Hippocampal formation (tissue), 2 donors: ENCODE data around the gene SFRP2.

Experiments
- DNase-seq, 2 donors: peaks; one replicate each; lab custom pipeline; 2025; lab: John Stamatoyannopoulos, UW

Gene SFRP2

DNA sequence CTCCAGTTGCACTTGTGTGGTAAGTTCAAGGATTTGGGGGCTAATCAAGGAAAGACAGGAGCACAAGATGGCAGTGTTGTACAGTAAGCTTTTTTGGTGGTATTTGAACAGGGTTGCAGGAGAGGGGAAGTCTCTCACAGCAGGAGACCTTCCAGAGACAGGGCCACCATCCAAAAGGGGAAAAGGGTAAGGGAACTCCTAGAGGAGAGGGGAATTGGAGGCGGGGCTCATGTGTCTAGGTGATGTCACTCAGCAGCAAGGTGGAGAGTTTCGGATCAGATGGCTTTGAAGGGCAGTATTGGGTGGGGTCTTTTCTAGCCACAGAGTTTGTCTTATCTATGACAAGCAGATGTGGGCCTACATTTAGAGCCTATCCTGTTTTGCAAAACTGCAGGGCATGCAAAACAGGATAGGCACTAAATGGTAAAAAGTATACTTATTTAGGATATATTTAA lies 15.6 kb downstream of the SFRP2 start:
- no peak for DNase-seq

DNA sequence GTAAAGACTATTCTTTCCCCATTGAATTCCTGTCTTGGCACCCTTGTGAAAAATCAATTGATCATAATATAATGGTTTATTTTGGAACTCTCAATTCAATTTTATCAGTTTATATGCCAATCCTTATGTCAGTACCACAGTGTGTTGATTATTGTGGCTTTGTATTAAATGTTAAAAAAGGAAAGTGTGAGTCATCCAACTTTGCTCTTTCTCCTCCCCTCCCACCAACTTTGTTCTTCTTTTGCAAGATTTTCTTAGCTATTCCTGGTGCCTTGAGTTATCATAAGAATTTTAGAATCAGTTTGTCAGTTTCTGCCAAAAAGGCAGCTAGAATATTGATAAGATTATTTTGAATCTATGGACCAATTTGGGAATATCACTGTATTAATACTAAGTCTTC lies 17.8 kb downstream of the SFRP2 start:
- no peak for DNase-seq

DNA sequence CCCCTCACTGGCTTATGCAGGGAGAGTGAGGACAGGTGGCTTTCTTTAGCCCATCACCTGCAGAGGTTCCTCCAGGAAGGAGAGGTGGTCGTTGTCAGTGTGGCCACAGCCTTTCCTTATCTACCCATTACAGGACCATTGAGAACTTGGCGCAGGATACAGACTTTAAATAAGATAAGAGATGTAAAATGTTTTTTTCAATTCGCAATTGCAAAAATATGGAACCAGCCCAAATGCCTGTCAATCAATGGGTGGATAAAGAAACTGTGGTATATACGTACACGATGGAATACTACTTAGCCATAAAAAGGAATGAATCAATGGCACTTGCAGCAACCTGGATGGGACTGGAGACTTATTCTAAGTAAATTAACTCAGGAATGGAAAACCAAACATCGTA lies 22.1 kb downstream of the SFRP2 start:
- DNase-seq: no peak

DNA sequence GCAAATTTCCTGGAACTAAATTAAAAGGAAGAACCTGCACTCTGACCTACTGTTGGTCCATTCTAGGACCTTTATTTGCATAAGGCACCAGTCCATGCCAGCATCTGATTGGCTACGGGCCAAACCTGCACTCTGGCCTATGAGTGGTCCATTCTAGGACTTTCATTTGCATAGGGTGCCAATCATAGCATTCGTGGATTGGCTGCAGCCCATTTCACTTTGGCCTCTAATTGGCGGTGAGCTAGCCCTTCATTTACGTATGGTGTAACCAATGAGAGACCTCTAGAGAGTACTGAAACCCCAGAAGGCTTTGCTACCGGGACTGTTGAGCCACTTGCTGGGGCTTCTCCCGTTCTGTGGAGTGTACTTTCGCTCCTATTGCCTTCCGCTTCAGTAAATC lies 23.0 kb downstream of the SFRP2 start:
- no peak for DNase-seq

DNA sequence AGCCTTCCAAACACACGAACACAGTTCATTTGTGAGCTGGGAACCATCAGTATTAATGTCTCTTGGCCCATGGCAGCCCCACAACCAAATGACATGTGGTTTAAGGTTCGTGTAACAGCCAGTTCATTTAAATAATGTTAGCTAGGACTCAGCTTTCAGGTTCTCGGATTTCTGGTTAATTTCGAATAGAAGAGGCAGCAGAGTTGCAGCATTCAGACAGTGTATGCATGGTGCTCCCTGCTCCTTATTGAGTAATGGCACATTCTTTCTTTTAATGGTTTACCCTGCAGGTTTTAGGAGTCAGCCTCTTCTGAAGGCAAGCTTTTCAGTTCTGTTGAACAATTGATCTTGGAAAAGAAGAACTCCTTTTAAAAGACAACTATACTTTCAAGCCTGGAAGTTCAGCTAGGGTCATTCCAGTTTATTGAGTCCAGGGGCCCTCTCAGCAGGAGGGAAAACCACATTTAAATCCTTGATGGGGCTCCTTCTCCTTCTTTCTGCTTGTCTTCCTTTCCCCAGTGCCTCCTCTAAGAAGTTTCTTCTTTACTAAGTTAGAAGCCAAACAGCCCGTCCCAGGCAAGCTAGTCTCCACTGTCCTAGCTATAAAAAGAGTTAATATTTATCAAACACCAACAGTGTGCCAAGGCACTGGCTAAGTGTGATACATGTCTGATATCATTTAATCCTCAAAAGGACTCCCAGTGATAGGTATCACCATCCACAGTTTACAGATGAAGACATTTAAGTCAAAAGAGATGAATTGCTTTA lies 24.1 kb downstream of the SFRP2 start:
- no peak for DNase-seq

DNA sequence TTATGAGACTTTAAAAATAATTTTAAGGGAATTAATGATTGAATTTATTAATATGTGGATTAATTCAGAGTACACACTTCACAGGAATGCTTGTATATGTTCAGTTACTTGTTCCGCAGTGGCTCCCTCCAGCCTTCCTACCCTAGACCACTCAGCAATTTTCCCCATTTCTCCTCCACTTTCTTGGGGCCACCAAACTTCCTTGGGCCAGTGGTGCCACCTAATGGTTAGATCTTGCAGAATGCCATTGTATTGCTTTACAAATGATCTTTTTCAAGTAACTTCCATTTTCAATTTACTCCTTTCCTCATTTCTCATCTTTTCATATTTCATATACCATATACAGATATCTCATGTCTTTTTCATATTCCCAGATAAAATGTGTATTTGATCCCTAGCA lies 25.5 kb downstream of the SFRP2 start:
- no peak for DNase-seq

DNA sequence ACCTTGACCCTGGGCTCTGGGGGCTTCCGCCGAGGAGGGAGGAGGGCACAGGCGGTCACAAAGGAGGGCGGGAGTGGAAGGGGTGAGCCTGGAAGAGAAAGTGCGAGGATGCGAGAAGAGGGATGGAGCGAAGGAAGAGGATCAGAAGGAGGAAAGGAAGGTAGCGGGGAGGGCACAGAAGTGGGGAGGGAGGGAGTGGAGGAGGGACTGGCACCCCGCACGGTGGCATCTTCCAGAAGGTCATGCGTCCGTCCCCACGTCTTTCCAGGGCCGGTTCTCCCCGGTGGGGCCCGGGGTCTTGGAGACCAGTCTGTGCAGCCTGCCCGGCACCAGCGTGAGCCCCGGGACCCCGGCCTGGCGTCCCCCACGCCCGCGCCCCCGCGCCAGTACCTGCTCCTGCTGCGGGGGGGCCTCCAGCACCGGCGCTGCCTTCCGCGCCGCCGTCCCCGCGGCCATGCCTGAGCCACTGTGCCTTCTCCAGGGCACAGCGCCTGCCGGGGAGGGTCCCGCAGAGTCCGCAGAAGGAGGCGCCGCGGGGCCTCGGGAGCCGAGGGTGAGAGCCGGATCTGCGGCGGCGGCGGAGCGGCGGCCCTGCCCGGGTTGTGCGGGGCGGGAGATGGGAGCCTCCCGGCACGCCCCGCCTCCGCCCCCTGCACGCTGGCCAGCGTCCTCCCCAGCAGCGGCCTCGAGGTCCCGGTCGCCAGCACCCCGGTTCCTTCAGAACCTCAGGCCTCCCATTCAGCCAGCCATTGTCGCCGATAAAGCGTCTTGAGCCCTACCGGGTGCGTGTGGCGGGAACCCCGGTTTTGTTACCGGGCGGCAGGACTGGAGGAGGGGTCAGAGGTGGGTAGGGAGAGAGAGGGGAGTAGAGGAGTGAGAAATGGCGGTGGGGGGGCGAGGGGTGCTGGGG lies 29.2 kb downstream of the SFRP2 start, which contains the start of gene RNF175:
Gene RNF175 (minus strand): TSS at position 618 of the 910 bp plus-strand sequence. CDS start 162 bp downstream, at position 456.
- DNase-seq: no peak

DNA sequence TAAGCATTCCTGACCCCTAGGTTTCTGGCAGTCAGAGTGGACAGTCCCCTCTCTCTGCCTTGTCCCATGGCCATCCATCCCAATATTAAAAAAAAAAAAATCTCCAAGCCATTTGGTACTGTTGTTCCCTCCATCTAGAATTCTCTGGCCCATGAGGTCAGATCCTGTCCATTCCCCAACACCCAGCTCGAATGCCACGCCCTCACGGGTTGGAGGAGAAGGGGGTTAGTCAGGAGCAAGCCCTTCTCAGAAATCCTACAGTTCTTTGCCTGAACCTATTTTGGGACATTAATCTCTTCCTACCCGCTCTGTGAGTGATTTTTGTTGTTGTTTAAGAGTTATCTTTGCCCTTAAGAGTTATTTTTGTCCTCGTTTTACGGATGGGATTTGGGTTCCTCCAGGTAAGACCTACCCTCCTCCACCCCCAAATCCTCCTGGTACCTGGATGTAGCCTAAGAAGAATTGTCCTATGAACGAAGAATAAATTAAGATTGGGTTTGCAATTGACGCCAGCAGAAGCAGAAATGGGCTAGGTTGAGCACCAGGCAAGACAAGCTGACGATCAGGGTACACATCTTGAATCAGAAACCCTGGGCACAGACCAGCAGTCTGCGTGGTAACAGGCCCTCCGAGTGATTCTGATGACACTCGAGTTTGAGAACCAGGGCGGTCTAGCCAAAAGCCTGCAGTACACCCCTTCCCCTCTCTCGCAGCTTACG lies 30.0 kb downstream of the SFRP2 start:
- DNase-seq: no peak

DNA sequence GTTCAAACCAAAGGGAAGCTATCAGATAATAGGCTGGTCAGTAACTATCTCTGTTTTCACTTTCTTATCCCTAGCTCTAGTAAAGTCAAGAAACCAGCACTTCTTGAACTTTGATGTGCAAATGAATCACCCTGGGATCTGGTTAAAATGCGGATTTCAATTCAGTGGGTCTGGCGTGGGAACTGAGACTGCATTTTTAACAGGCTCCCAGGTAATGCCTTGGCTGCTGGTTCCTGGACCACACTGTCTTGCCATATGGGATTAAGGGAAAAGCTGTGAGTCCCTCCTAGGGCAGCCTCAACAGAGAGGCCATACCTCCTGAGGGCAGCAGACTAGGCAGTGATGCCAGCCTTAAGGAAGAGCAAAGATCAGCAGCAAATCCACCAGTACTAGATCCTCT lies 30.7 kb downstream of the SFRP2 start:
- DNase-seq: no peak

DNA sequence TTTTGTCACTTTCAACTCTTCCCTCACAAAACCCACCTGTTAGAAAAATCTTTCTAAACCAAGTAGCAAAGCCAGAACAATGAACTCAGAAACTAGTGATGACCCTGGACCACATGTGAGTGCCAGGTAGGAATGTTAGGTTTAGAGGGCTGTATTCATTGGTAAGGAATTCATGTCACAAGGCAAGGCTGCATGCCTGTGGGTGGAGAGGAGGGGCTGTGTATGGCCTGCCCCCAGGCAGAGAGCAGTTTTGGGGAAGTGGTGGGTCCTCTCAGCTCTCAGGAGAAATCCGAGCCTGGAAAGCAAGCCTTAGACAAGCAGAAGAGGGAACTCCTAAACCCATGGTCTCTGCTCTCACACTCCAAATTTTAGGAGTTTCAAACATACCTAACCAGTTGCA lies 31.5 kb downstream of the SFRP2 start:
- DNase-seq: no peak

DNA sequence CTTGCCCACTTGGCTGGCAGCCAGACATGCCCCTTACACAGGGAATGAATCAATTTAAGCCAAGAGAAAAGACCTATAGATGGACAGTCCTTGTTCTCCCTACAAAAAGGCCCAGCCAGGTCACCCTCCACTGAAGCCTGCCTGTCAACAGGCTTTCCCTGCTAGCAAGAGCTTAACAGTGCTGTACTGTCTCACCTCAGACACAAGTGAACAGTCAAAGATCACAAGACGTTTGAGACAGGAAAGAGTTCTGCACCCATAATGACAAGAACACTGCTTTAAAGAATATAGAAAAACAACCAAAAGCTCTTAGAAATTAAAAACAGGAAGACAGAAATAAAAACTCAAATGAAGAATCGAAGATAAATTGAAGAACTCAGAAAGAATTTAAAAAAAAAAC lies 33.7 kb downstream of the SFRP2 start:
- DNase-seq: no peak

DNA sequence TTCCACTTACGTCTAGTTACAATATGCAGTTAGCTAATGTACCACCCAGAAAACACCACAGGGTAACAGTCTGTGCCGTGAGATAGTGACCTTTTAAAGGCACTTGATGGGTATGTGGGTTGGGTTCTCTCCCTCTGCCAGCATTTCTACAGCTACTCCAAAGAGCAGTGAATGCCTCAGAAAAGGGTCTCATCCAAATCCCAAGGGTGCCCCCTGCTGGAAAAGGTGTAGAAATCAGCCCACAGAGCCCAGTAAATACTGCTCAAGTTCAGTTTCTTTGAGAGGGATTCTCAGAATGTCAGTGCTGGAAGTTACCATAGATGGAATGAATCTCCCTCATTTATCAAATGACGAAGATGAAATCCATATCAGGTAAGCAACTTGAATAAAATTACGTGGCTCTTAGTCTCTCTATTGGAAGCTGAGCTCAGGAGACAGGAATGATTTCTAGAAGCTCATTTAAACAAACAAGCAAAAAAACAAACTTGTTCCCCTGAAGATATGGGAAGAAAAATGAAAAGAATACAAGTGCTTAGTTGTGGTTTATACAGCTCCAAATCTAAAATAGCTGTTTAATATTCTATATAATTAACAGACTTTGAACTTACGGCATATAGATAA lies 38.6 kb downstream of the SFRP2 start:
- DNase-seq: peak; percentile 57 to 58

DNA sequence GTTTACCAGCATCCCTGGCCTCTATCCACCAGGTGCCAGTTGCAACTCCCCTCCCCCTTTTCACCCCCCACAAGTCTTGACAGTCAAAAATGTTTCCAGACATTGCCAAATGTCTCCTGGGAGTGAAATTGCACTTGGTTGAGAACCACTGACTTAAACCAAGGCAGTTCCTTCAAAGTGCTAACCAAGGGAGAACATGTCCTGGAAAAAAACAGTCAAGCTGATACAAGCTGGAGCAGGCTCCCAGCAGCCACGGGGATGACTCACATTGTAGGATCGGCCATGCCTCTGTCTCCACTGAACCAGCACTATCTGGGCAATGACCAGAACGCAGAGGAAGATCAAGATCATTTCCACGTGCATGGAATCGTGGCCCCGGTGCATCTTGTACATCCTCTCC lies 40.5 kb downstream of the SFRP2 start:
- DNase-seq: no peak

DNA sequence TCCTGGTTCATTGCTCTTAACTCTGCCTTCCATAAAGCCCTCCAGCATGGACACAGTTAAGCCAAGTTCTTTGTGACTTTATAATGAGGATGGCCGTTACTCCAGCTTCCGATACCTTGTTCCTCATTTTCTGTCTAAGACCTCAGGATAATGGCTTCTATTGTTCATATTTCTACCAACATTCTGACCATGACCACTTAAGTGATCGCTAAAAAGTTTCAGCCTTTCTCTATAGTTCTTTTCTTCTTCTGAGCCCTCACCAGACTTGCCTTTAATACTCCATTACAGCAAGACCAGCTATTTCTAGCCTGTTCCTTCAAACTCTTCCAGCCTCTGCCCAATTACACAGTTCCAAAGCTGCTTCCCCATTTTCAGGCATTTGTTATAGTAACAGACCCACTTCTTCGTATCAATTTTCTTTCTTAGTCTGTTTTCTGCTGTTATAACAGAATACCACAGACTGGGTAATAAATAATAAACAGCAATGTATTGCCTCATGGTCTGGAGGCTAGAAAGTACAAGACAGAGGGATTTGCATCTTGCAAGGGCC lies 41.4 kb downstream of the SFRP2 start:
- DNase-seq: no peak

DNA sequence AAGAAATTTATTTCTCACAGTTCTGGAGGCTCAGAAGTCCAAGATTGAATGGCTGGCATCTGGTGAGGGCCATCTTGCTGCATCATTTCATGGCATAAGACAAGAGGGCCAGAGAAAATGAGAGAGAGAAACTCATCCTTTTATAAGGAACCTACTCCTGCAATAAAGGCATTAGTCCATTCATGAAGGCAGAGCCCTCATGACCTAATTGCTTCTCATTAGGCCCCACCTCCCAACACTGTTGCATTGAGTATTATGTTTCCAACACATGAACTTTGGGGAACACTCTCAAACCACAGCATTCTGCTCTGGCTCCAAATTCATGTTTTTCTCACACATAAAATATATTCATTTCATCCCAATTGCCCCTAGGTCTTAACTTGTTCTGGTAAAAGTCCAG lies 43.2 kb downstream of the SFRP2 start:
- no peak for DNase-seq

DNA sequence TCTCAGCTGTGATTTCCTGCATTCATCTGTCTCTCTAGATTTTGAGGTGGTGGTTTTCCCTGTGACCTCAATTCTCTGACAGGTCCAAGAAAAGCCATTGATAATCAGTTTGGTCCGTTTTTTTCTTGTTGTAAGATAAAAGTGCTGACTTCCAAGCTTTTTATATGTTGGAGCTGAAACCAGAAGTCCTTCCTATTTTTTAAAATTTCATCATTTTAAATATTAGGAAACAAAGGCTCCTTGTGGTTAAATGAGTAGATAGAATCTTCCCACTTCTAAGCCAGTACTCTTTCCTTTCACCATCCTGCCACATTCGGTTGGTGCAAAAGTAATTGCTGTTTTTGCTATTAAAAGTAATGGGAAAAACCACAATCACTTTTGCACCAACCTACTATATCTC lies 47.3 kb downstream of the SFRP2 start:
- no peak for DNase-seq

DNA sequence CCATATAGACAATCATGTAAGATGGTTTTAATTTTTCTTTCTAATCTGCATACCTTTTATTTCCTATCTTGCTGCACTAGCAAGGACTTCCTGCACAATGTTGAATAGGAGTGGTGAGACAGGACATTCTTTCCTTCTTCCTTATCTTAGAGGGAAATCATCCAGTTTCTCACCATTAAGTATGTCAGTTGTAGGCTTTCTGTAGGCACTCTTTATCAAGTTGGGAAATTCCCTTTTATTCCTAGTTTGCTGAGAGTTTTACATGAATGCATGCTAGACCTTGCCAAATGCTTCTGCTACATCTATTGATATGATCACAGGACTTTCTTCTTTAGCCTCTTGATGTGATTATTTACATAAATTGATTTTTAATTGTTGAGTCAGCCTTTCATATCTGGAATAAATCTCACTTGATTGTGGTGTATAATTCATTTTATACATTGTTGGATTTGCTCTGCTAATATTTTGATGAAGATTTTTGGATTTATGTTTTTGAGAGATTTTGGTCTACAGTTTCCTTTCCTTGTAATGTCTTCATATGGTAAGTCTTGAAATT lies 52.9 kb downstream of the SFRP2 start:
- no peak for DNase-seq

DNA sequence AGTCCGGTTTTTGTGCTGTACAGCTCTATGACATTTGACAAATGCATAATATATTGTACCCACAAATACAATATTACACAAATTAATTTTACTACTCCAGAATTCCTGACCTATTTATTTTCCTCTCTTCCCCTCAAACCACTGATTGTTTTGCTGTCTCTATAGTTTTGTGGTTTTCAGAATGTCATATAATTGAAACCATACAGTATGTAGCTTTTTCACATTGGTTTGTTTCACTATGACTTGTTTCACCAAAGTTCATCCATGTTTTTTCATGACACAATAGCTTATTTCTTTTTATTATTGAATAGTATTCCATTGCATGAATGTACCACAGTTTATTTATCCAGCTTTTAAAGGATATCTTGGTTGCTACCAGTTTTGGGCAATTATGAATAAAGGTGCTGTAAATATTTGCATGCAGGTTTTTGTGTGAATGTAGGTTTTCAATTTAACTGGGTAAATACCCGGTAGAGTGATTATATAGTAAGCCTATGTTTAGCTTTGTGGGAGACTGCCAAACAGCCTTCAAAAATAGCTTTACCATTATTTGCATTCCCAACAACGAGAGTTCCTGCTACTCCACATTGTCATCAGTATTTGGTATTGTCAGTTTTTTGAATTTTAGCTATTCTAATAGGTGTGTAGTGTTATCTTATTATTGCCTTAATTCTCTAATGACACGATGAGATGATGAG lies 55.0 kb downstream of the SFRP2 start:
- no peak for DNase-seq

DNA sequence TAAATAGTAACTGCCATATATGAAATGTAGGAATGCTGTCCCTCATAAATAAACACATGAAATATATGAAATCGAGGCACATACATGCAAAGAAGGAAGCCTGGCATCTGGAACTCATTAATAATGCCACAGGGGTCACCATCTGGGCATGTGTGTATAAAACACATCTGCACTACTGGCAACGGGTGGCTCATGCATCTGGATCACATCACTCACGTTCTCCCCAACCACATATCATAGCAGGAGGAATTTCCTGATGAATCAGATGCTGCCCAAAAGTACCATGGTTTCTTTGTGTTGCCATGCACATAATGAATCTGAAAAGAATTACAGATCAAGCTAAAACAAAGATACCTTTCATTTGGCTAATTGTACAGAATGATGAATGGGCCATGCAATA lies 57.6 kb downstream of the SFRP2 start:
- no peak for DNase-seq
